NT2/D1 (cell line): ENCODE data around the gene STAG1.

Experiments
- YY1 ChIP-seq: IDR thresholded peaks from 2 replicates; pipeline ENCODE4 v1.6.1; 2011; ENCODE audit not compliant: insufficient read length, insufficient read depth
- ZNF274 ChIP-seq: IDR thresholded peaks from 2 replicates; pipeline ENCODE4 v1.6.1; 2011; ENCODE audit warnings: mild to moderate bottlenecking, low read depth, low read length

DNA sequence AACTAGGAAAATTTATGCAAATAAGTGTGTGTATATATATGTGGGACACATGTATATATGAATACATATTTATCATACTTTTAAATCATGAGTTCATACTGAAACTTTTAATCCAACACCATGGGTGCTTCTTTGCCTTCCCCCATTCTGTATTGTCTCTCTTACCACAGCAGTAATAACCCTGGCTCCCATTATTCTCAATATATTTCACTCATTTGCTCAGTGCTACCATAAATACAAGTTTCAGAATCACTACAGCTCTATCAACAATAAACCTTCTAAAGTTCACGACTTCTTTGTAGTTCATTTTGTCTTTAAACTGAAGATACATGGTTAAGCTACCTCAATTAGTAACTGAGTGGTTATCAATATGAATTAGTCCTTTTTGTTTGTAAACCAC is 419.9 kb downstream of the STAG1 start:
- TF ChIP-seq ZNF274 (no peak), YY1 (no peak)
